Mononuclear cell (primary cell): ENCODE measurements around the gene MAML1. TPM values are rescaled to one million over a fixed set of nuclear protein-coding genes. Genes with fewer than 3 reads are reported as not detected.

Experiments used
- H3K27me3 ChIP-seq: 2 replicates; pipeline ENCODE4 v1.6.0; 2011; ENCODE audit warnings: low read length, control low read depth; ENCODE audit not compliant: insufficient read depth
- H3K4me1 ChIP-seq: 2 replicates; pipeline ENCODE4 v1.5.1; 2011; ENCODE audit warnings: mild to moderate bottlenecking, low read length, control low read depth; ENCODE audit not compliant: insufficient read depth
- H3K4me3 ChIP-seq: 2 replicates; pipeline ENCODE4 v1.5.1; 2011; ENCODE audit warnings: mild to moderate bottlenecking, low read length, moderate library complexity
- H3K9me3 ChIP-seq: 2 replicates; pipeline ENCODE4 v1.5.1; 2011; ENCODE audit warnings: low read depth, mild to moderate bottlenecking, control low read depth, low read length
- total RNA-seq: library from RNA; depleted of rRNA; stranded (reverse); fragments of >200 nt; gene quantifications from one replicate; pipeline ENCODE4 v1.2.3, GENCODE V29; 2012

Gene MAML1
- total RNA-seq, 1 donor: 14.0 TPM

DNA sequence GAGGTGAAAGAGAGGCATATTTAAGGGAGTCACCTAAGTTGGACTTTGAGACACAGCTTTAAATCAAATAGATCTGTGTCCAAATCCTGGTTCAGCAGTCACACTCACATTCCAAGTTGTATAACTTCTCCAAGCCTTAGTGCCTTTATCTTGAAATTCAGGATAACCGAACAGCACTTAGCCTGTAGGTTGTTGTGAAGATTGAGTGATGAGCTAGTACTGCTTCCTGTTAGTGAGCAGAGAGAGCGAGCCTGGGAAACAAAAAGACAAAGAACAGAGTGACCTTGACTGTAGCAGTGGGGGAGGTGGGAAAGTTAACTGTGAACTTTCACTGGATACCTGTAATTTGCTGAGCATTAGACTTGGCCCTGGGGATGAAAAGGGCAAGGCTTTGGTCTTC, 22.4 kb downstream of the MAML1 start:
- H3K9me3 ChIP-seq: no peaks in the 10 kb centered on the region
- H3K27me3 ChIP-seq: no peaks in the 10 kb centered on the region
- peaks cover 55% of the 10 kb centered on the region for H3K4me1 ChIP-seq
- H3K4me3 ChIP-seq: no peak overlapping the region

- no peaks in the 10 kb centered on the region for H3K9me3 ChIP-seq
- peaks cover 89% of the 10 kb centered on the region for H3K4me1 ChIP-seq
- H3K4me3 ChIP-seq: no peak overlapping the region
- H3K27me3 ChIP-seq: no peaks in the 10 kb centered on the region
These were observed 26.3 kb downstream of the MAML1 start for GRCh38 chr5:179758955-179759354.

- Histone ChIP-seq H3K4me1 (peaks cover 84% of the 10 kb centered on the region), H3K9me3 (no peaks in the 10 kb centered on the region), H3K4me3 (no peak overlapping the region), H3K27me3 (no peaks in the 10 kb centered on the region)
These were observed 27.2 kb downstream of the MAML1 start for GRCh38 chr5:179759581-179760551.

DNA sequence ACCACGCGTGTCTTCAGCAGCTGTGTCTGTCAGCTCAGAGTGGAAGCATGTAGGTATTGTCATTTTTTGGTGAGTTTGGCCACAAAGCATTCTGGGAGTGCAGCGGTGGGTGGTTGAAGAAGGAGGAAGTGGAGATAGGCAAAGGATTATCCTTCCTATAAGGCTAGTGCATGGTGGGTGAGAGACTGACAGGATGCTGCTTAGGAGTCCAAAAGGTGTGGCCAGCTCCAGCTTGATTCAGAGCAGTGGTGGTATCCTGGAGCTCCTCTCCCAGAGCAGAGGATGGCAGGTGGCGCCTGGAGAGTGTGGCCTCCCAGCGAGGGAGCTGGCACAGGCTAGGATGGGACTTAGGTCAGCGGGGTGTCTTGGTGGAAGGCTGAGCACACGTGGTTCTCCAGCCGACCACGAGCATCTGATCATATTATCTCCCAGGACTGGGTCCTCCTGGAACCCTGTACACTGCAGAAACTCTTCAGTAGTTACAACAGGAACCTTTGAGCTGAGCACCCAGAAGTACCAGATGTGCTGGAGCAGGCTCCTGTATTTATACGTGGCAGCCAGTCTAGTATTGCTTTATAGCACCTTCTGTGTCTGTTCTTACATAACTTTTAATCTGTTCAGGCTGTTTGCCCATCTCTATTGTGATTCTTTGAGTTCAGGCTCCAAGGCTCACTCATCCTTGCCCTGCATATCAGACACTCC, 29.6 kb downstream of the MAML1 start:
- Histone ChIP-seq H3K9me3 (no peaks in the 10 kb centered on the region), H3K4me3 (no peak overlapping the region), H3K27me3 (no peaks in the 10 kb centered on the region), H3K4me1 (peaks cover 94% of the 10 kb centered on the region)

DNA sequence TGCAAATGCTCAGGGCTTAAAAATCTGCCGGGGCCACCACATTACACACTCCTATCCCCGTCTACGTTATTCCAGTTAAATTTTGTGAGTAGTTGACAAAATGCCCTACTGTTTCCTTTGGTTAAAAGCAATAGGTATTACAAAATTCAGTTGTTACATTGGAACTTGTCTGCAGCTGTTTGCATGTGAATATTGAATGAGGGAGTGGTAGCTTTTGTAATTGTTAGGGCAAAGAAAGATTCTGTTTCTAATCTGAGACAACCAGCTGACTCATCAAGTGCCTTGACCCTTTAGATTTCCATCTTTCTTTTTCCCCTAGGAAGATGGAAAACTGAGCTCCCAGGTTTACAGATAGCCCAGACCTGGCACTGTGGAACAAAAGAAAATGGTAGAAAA, 30.2 kb downstream of the MAML1 start:
- Histone ChIP-seq H3K27me3 (no peaks in the 10 kb centered on the region), H3K4me3 (no peak overlapping the region), H3K4me1 (peaks cover 94% of the 10 kb centered on the region), H3K9me3 (no peaks in the 10 kb centered on the region)

- no peaks in the 10 kb centered on the region for H3K27me3 ChIP-seq
- H3K4me3 ChIP-seq: no peak overlapping the region
- peaks cover 93% of the 10 kb centered on the region for H3K4me1 ChIP-seq
- H3K9me3 ChIP-seq: no peaks in the 10 kb centered on the region
These were observed 30.8 kb downstream of the MAML1 start for GRCh38 chr5:179763215-179763945.

GRCh38 chr5:179764056-179764455, 31.4 kb downstream of the MAML1 start:
- Histone ChIP-seq H3K27me3 (no peaks in the 10 kb centered on the region), H3K9me3 (no peaks in the 10 kb centered on the region), H3K4me3 (no peak overlapping the region), H3K4me1 (peaks cover 90% of the 10 kb centered on the region)

DNA sequence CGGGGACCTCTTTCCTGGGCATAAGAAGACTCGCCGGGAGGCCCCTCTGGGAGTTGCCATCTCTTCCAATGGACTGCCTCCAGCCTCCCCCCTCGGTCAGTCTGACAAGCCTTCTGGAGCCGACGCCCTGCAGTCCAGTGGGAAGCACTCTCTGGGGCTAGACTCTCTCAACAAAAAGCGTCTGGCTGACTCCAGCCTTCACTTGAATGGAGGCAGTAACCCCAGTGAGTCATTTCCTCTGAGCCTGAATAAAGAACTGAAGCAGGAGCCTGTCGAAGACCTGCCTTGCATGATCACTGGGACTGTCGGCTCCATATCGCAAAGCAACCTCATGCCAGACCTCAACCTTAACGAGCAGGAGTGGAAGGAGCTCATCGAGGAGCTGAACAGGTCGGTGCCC, 32.8 kb downstream of the MAML1 start:
- Histone ChIP-seq H3K9me3 (no peaks in the 10 kb centered on the region), H3K4me3 (no peak overlapping the region), H3K27me3 (no peaks in the 10 kb centered on the region), H3K4me1 (peaks cover 88% of the 10 kb centered on the region)

GRCh38 chr5:179766021-179766725, 33.6 kb downstream of the MAML1 start:
- Histone ChIP-seq H3K4me3 (no peak overlapping the region), H3K4me1 (peaks cover 88% of the 10 kb centered on the region), H3K27me3 (no peaks in the 10 kb centered on the region), H3K9me3 (no peaks in the 10 kb centered on the region)

GRCh38 chr5:179766726-179767455, 34.3 kb downstream of the MAML1 start:
- Histone ChIP-seq H3K27me3 (no peaks in the 10 kb centered on the region), H3K9me3 (no peaks in the 10 kb centered on the region), H3K4me1 (peaks cover 89% of the 10 kb centered on the region), H3K4me3 (no peak overlapping the region)

- H3K4me1 ChIP-seq: peaks cover 89% of the 10 kb centered on the region
- H3K4me3 ChIP-seq: no peak overlapping the region
- H3K9me3 ChIP-seq: no peaks in the 10 kb centered on the region
- no peaks in the 10 kb centered on the region for H3K27me3 ChIP-seq
These were observed 35.0 kb downstream of the MAML1 start for GRCh38 chr5:179767496-179768100.

DNA sequence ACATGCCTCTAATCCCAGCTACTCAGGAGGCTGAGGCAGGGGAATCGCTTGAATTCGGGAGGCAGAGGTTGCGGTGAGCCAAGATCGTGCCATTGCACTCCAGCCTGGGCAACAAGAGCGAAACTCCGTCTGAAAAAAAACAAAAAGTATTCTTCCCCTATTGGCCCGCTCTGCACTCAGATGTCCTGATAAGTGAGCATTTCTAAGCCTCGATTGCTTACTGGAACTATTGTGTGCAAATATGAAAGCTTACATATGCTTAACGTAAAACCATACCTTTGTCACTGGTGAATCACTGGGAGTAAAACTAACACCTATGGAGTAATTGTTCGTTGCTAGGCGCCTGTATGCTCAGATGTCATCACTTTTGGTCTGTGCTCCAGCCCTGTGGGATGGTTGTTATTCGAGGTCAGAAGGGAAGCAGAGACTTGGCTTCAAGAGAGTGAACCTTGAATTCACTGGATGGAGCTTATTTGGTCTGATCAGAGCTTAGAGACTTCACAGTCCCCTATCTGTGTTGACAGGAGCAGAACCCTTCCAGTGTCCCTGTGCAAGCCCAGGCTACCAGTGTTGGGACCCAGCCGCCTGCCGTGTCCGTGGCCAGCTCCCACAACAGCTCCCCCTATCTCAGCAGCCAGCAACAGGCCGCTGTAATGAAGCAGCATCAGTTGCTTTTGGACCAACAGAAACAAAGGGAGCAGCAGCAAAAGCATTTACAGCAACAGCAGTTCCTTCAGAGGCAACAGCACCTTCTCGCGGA, 35.9 kb downstream of the MAML1 start:
- H3K27me3 ChIP-seq: no peaks in the 10 kb centered on the region
- no peaks in the 10 kb centered on the region for H3K9me3 ChIP-seq
- no peak overlapping the region for H3K4me3 ChIP-seq
- H3K4me1 ChIP-seq: peaks cover 82% of the 10 kb centered on the region

- H3K4me1 ChIP-seq: peaks cover 75% of the 10 kb centered on the region
- no peaks in the 10 kb centered on the region for H3K9me3 ChIP-seq
- no peaks in the 10 kb centered on the region for H3K27me3 ChIP-seq
- H3K4me3 ChIP-seq: no peak overlapping the region
These were observed 36.6 kb downstream of the MAML1 start for GRCh38 chr5:179769271-179769670.
